Measurements from ENCODE around the gene DAP. TPM values are rescaled to one million over a fixed set of nuclear protein-coding genes. Genes with fewer than 3 reads are reported as not detected.

The DAP gene
- total and polyA plus RNA-seq, 10 of the 15 experiments (the other 5 are each of a cell fraction or from before 2014, with no cell fraction given): 12.9 to 130 (median 49.9) TPM

GRCh38 chr5:10730043-10730351 lies 31.0 kb downstream of the DAP start:
- in situ Hi-C loops (cut with MboI): no loop called here
- POLR2A ChIA-PET: no interaction called here
- FAIRE-seq: no peak
- H3K9me3 ChIP-seq (replicated peaks; ENCODE audit: control insufficient read depth, insufficient read depth, low read length): no peaks in the 10 kb centered on the region
- peaks cover 15% of the 10 kb centered on the region for H3K4me1 ChIP-seq (ENCODE audit: control insufficient read depth, insufficient read depth, low read length)
- intact Hi-C loops (cut with micrococcal nuclease; ENCODE audit: unreplicated experiment): no loop called here
- no peak for DNase-seq (ENCODE audit: low read depth, low spot score)
- no peak overlapping the region for H3K27ac ChIP-seq (ENCODE audit: control insufficient read depth, insufficient read depth)
- H4K20me1 ChIP-seq (ENCODE audit: control insufficient read depth, insufficient read depth): no peaks in the 10 kb centered on the region
- peaks cover 4 to 5% of the 10 kb centered on the region in 2 experiments for H3K36me3 ChIP-seq (ENCODE audit: control insufficient read depth in 2 of 2, insufficient read depth in 2 of 2, low read length in 1 of 2)
- H3K9ac ChIP-seq (ENCODE audit: control insufficient read depth, insufficient read depth, low read length): no peak overlapping the region
- H3K79me2 ChIP-seq (ENCODE audit: control insufficient read depth, insufficient read depth, low read length): peaks cover 4% of the 10 kb centered on the region
- no peak for TF ChIP-seq EED (IDR thresholded peaks at IDR 0.05; ENCODE audit: low read depth)
- TF ChIP-seq POLR2A (IDR thresholded peaks at IDR 0.05; ENCODE audit: low read depth, low read length): 0 out of 2 replicates have a peak, but pooled peaks have one; percentile 12
- TF ChIP-seq SMAD1 (IDR thresholded peaks at IDR 0.05; ENCODE audit: low read depth, partially characterized antibody): no peak
- TF ChIP-seq TCF3 (IDR thresholded peaks at IDR 0.05; ENCODE audit: borderline replicate concordance, insufficient read depth, low read depth, low read length): no peak
- H3K4me3 ChIP-seq: no peak overlapping the region
- ATAC-seq: no peak
- CTCF ChIA-PET: no interaction called here
- BruUV-seq (replicated peaks): no TSS peak
- SMC1A ChIA-PET (ENCODE audit: uncharacterized antibody, unreplicated experiment): no interaction called here
- no peak overlapping the region for H3K4me2 ChIP-seq (ENCODE audit: control insufficient read depth, insufficient read depth)
- WGBS (ENCODE audit: insufficient coverage, insufficient replicate concordance, low lambda C conversion rate, missing lambda C conversion rate): 98% methylated on average over 4 of the region's 4 CpGs
- RAD21 ChIA-PET (ENCODE audit: unreplicated experiment): no interaction called here
- no peaks in the 10 kb centered on the region for H3K27me3 ChIP-seq (replicated peaks in 1 of 2; ENCODE audit: control insufficient read depth in 2 of 2, insufficient read depth in 2 of 2, low read length in 1 of 2)
- no peak overlapping the region for H2AFZ ChIP-seq (ENCODE audit: control insufficient read depth, low read depth, low read length)

- TF ChIP-seq EGR1 (IDR thresholded peaks at IDR 0.05; ENCODE audit: borderline replicate concordance in 1 of 2, low read depth in 2 of 2, low read length in 2 of 2) (no peak), IKZF2 (IDR thresholded peaks at IDR 0.05) (no peak), E4F1 (IDR thresholded peaks at IDR 0.05; ENCODE audit: borderline replicate concordance, partially characterized antibody) (no peak), IKZF1 (conservative IDR thresholded peaks at IDR 0.05) (no peak), EZH2 (IDR thresholded peaks at IDR 0.05; ENCODE audit: borderline replicate concordance, control insufficient read depth, low read depth, low read length) (no peak), POLR2A (IDR thresholded peaks at IDR 0.05; ENCODE audit: low read depth, low read length) (peak; percentile 40; the same call in 1 of the 2 replicates), SPI1 (IDR thresholded peaks at IDR 0.05; ENCODE audit: borderline replicate concordance, insufficient read depth, low read depth, low read length) (0 out of 2 replicates have a peak, but pooled peaks have one; percentile 31), ASH2L (IDR thresholded peaks at IDR 0.05; ENCODE audit: borderline replicate concordance, low read depth) (no peak), HDGF (IDR thresholded peaks at IDR 0.05) (no peak)
- Histone ChIP-seq H4K20me1 (ENCODE audit: control insufficient read depth, insufficient read depth) (no peaks in the 10 kb centered on the region), H2AFZ (ENCODE audit: control insufficient read depth, low read depth, low read length) (no peak overlapping the region), H3K79me2 (ENCODE audit: control insufficient read depth, insufficient read depth, low read length) (peaks cover 4% of the 10 kb centered on the region), H3K4me1 (ENCODE audit: control insufficient read depth, insufficient read depth, low read length) (peaks cover 15% of the 10 kb centered on the region), H3K4me2 (ENCODE audit: control insufficient read depth, insufficient read depth) (no peak overlapping the region), H3K27me3 (replicated peaks in 1 of 2; ENCODE audit: control insufficient read depth in 2 of 2, insufficient read depth in 2 of 2, low read length in 1 of 2) (no peaks in the 10 kb centered on the region), H3K9ac (ENCODE audit: control insufficient read depth, insufficient read depth, low read length) (no peak overlapping the region), H3K9me3 (replicated peaks; ENCODE audit: control insufficient read depth, insufficient read depth, low read length) (no peaks in the 10 kb centered on the region), H3K4me3 (no peak overlapping the region), H3K36me3 (ENCODE audit: control insufficient read depth in 2 of 2, insufficient read depth in 2 of 2, low read length in 1 of 2) (peaks cover 4 to 5% of the 10 kb centered on the region in 2 experiments), H3K27ac (ENCODE audit: control insufficient read depth, insufficient read depth) (no peak overlapping the region)
- SMC1A ChIA-PET (ENCODE audit: uncharacterized antibody, unreplicated experiment): no interaction called here
- DNase-seq (ENCODE audit: low read depth, low spot score) (no peak), ATAC-seq (no peak), FAIRE-seq (no peak)
- RAD21 ChIA-PET (ENCODE audit: unreplicated experiment): no interaction called here
- WGBS (ENCODE audit: insufficient coverage, insufficient replicate concordance, low lambda C conversion rate, missing lambda C conversion rate): 64% methylated on average over 9 of the region's 9 CpGs
- CTCF ChIA-PET: no interaction called here
- no TSS peak for BruUV-seq (replicated peaks)
- in situ Hi-C loops (cut with MboI) (no loop called here), intact Hi-C loops (cut with micrococcal nuclease; ENCODE audit: unreplicated experiment) (no loop called here)
- POLR2A ChIA-PET: no interaction called here
These were observed 31.6 kb downstream of the DAP start for GRCh38 chr5:10729320-10730042.

All from GM12878 (cell line).